ENCODE data around the gene MMD2. TPM values are rescaled to one million over a fixed set of nuclear protein-coding genes. Genes with fewer than 3 reads are reported as not detected.

Gene MMD2
- total and polyA plus RNA-seq, 4 donors, result not detected

DNA sequence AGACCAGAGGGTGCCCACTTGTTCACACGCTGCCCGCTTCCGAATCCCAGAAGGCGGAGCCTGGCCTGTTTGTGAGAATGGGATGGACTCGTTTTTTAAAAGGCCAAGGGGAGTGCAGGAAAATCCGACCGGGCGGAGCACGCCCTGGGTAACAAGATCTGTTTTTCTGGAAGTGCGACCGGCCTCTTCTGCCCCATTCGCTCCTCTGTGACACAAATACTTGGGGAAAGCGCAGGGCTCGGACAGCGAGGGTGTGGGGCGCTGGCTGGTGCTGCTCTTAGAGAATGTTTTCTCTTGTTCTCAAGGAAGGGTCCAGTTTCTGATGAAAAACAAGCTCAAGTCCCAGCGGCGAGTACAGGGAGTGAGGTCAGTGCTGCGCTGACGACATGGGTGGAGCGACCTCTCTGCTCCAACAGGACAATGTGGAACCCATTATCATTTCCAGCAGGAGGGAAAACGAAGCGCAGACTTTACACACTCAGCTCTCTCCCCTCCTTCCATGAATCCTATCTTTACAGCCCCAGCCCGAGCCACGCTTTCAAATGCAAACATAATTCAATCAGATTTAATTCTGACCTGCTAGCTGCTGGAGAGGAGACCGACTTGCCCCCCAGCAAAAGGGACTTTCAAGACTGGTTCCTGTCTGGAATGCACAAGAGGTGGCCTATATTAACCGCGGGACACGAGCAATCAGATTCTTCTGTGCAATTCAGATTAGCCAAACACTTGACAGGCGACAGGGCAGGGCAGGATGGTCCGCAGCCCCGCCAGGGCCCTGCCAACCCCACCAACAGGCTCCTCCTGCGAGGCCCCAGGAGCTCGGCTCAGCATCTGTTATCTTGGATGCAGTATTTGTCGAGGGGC lies 76.6 kb downstream of the MMD2 start:
- Histone ChIP-seq H3K9ac (ENCODE audit: insufficient read depth in 1 of 2, low read length in 2 of 2) (peak overlapping the region; percentile 56 to 76), H3K27me3 (ENCODE audit: control insufficient read depth in 3 of 3, insufficient read depth in 3 of 3, low read length in 2 of 3) (no peaks in the 10 kb centered on the region), H3K27ac (ENCODE audit: low read depth in 1 of 2, low read length in 1 of 2) (peak overlapping the region; percentile 70 to 84), H3K4me1 (ENCODE audit: control insufficient read depth in 5 of 5, insufficient read depth in 5 of 5, low read length in 5 of 5) (peaks cover 0 to 38% (median 10%) of the 10 kb centered on the region in 5 donors), H3K9me3 (ENCODE audit: control insufficient read depth in 4 of 4, insufficient read depth in 3 of 4, low read length in 3 of 4) (no peaks in the 10 kb centered on the region), H3K36me3 (ENCODE audit: control insufficient read depth in 4 of 4, insufficient read depth in 4 of 4, low read length in 4 of 4) (peaks cover 0 to 3% (median 2%) of the 10 kb centered on the region in 4 donors), H3K4me3 (peak overlapping the region; percentile 44)
- ATAC-seq (ENCODE audit: insufficient read depth, low FRiP score) (no peak), DNase-seq (peak; percentile 79 to 87 (median 87))
- WGBS, 2 donors, result 4 to 9% methylated on average over 35 of the region's 35 CpGs
- TF ChIP-seq, protein P1, sequence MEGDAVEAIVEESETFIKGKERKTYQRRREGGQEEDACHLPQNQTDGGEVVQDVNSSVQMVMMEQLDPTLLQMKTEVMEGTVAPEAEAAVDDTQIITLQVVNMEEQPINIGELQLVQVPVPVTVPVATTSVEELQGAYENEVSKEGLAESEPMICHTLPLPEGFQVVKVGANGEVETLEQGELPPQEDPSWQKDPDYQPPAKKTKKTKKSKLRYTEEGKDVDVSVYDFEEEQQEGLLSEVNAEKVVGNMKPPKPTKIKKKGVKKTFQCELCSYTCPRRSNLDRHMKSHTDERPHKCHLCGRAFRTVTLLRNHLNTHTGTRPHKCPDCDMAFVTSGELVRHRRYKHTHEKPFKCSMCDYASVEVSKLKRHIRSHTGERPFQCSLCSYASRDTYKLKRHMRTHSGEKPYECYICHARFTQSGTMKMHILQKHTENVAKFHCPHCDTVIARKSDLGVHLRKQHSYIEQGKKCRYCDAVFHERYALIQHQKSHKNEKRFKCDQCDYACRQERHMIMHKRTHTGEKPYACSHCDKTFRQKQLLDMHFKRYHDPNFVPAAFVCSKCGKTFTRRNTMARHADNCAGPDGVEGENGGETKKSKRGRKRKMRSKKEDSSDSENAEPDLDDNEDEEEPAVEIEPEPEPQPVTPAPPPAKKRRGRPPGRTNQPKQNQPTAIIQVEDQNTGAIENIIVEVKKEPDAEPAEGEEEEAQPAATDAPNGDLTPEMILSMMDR (IDR thresholded peaks at IDR 0.05; ENCODE audit: control extremely low read depth, extremely low read depth), result no peak

DNA sequence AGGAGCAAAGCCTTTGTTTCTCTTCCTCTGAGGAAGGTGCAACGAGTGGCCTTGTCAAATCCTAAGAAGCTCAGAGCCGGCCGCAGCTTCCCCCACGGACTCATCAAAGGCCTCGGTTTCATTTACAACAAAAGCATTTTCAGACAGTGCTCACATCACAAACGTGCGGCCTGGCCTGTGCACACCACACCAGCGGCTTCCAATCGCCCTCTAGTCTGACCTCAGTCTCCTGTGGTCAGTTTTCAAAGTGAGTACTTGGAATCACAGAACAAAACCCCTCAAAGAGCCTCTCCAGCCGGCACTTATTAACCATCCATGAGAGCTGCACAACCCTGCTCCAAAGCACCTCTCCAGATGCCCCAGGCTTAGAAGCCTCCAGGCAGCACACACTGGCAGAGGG lies 78.8 kb downstream of the MMD2 start:
- 53 to 75% methylated on average over 10 of the region's 10 CpGs for WGBS, 2 donors
- peaks cover 0 to 14% (median 7%) of the 10 kb centered on the region in 4 donors for H3K36me3 ChIP-seq (ENCODE audit: control insufficient read depth in 4 of 4, insufficient read depth in 4 of 4, low read length in 4 of 4)
- no peaks in the 10 kb centered on the region for H3K9me3 ChIP-seq (ENCODE audit: control insufficient read depth in 4 of 4, insufficient read depth in 3 of 4, low read length in 3 of 4)
- peak overlapping the region in 1 of 2 donors; percentile 33 for H3K9ac ChIP-seq (ENCODE audit: insufficient read depth in 1 of 2, low read length in 2 of 2)
- peak; percentile 39 to 47 (median 42) for DNase-seq
- H3K4me1 ChIP-seq (ENCODE audit: control insufficient read depth in 5 of 5, insufficient read depth in 5 of 5, low read length in 5 of 5), result peaks cover 0 to 38% (median 10%) of the 10 kb centered on the region in 5 donors
- H3K27me3 ChIP-seq (ENCODE audit: control insufficient read depth in 3 of 3, insufficient read depth in 3 of 3, low read length in 2 of 3), result no peaks in the 10 kb centered on the region
- no peak for ATAC-seq (ENCODE audit: insufficient read depth, low FRiP score)
- TF ChIP-seq, protein P1 (IDR thresholded peaks at IDR 0.05; ENCODE audit: control extremely low read depth, extremely low read depth), result no peak
- no peak overlapping the region for H3K4me3 ChIP-seq
- H3K27ac ChIP-seq (ENCODE audit: low read depth in 1 of 2, low read length in 1 of 2), result peak overlapping the region in 1 of 2 donors; percentile 60

DNA sequence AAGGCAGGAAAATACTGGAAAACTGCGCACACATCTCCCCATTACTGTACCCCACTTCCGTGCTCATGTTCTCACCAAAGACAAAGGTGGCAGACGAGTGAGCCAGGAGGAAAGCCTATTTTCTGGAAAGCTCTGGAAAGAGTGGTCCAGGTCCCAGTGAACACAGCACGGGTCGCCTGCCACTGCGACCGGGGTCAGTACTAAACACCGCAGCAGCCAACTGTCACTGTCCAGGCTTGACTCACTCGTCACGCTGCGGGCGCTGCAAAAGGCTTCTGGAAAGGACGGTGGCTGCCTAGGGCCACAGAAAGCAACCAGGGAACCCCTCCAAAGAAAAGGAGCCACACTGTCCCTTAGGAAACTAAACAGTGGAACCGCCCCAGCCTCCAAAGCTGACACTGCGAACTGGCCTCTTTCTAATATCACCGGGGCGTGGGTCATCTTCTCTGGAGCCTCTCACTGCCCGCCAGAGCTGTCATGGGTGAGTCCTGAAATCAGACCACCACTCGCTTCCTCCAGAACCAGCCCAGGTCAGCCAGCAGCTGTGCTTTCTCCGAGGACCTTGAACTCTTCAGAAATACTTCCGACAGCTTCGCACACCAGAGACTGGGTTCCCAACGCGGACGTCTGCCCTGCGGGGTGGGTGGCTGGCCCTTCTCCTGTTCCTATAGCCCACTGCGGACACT lies 79.4 kb downstream of the MMD2 start:
- ATAC-seq (ENCODE audit: insufficient read depth, low FRiP score) (no peak), DNase-seq (peak in 1 of 3 donors; percentile 35)
- Histone ChIP-seq H3K36me3 (ENCODE audit: control insufficient read depth in 4 of 4, insufficient read depth in 4 of 4, low read length in 4 of 4) (peaks cover 0 to 15% (median 7%) of the 10 kb centered on the region in 4 donors), H3K27me3 (ENCODE audit: control insufficient read depth in 3 of 3, insufficient read depth in 3 of 3, low read length in 2 of 3) (no peaks in the 10 kb centered on the region), H3K27ac (ENCODE audit: low read depth in 1 of 2, low read length in 1 of 2) (no peak overlapping the region), H3K9me3 (ENCODE audit: control insufficient read depth in 4 of 4, insufficient read depth in 3 of 4, low read length in 3 of 4) (no peaks in the 10 kb centered on the region), H3K4me3 (no peak overlapping the region), H3K9ac (ENCODE audit: insufficient read depth in 1 of 2, low read length in 2 of 2) (peak overlapping the region in 1 of 2 donors; percentile 33), H3K4me1 (ENCODE audit: control insufficient read depth in 5 of 5, insufficient read depth in 5 of 5, low read length in 5 of 5) (peaks cover 0 to 38% (median 10%) of the 10 kb centered on the region in 5 donors)
- 86 to 87% methylated on average over 27 of the region's 27 CpGs for WGBS, 2 donors
- TF ChIP-seq, protein P1 (IDR thresholded peaks at IDR 0.05; ENCODE audit: control extremely low read depth, extremely low read depth), result no peak
